Tibial nerve (tissue), 4 donors: ENCODE data around the gene TTC7B.

ENCODE experiments used
- CTCF ChIP-seq, 5 experiments: fragments of 200-600 bp in 3 of 5; fragments of 450-650 bp in 2 of 5; sonication (generic) in 3 of 5; IDR thresholded peaks; one replicate each; pipeline ENCODE4 v1.5.1; 2016 to 2019; ENCODE audit warnings: antibody characterized with exemption in 5 of 5, mild to moderate bottlenecking in 3 of 5, moderate library complexity in 2 of 5
- EP300 ChIP-seq, 2 donors: sonication (generic); formaldehyde crosslinking; IDR thresholded peaks; one replicate each; pipeline ENCODE4 v1.6.1; 2017; ENCODE audit warnings: antibody characterized with exemption in 2 of 2, mild to moderate bottlenecking in 1 of 2
- POLR2A ChIP-seq, 2 donors: fragments of 450-650 bp; IDR thresholded peaks; one replicate each; pipeline ENCODE4 v1.6.1; 2017; ENCODE audit warnings: antibody characterized with exemption in 2 of 2, mild to moderate bottlenecking in 2 of 2, moderate library complexity in 2 of 2

- no peak for TF ChIP-seq CTCF (IDR thresholded peaks at IDR 0.05)
- TF ChIP-seq EP300 (IDR thresholded peaks at IDR 0.05) = no peak
- no peak for TF ChIP-seq POLR2A (IDR thresholded peaks at IDR 0.05)
Measured at GRCh38 chr14:90532826-90533525, 283.3 kb downstream of the TTC7B start.
